GM21423 (cell line): ENCODE measurements around the gene FLNB.

ENCODE experiments used
- ATAC-seq: cut with Tn5 transposase; IDR thresholded peaks from one replicate; pipeline ENCODE4 v1.9.1; 2021; ENCODE audit warnings: mild to moderate bottlenecking, moderate library complexity; ENCODE audit not compliant: unreplicated experiment

The FLNB gene

GRCh38 chr3:58006661-58007060, 1.6 kb upstream of the FLNB start:
- ATAC-seq, result no peak

- ATAC-seq, result peak; percentile 24
Observed at GRCh38 chr3:58009026-58009748, 965 bp downstream of the FLNB start.

- ATAC-seq, result no peak
Observed at GRCh38 chr3:58009749-58010535, 1.7 kb downstream of the FLNB start.

GRCh38 chr3:58010562-58010961, 2.3 kb downstream of the FLNB start:
- ATAC-seq, result no peak

- ATAC-seq, result no peak
Observed at GRCh38 chr3:58011580-58011979, 3.4 kb downstream of the FLNB start.

- ATAC-seq, result no peak
Observed at GRCh38 chr3:58012302-58012701, 4.1 kb downstream of the FLNB start.

- no peak for ATAC-seq
Observed at GRCh38 chr3:58013099-58013498, 4.9 kb downstream of the FLNB start.

- ATAC-seq, result no peak
Observed at GRCh38 chr3:58013973-58014649, 5.9 kb downstream of the FLNB start.

- no peak for ATAC-seq
Observed at GRCh38 chr3:58015520-58015915, 7.3 kb downstream of the FLNB start.

- ATAC-seq, result no peak
Observed at GRCh38 chr3:58016710-58017109, 8.5 kb downstream of the FLNB start.

GRCh38 chr3:58018892-58019742, 10.9 kb downstream of the FLNB start:
- no peak for ATAC-seq

GRCh38 chr3:58020783-58021071, 12.5 kb downstream of the FLNB start:
- ATAC-seq, result no peak

GRCh38 chr3:58021072-58021959, 13.1 kb downstream of the FLNB start:
- ATAC-seq, result no peak

- no peak for ATAC-seq
Observed at GRCh38 chr3:58021962-58022361, 13.7 kb downstream of the FLNB start.

- no peak for ATAC-seq
Observed at GRCh38 chr3:58022490-58022889, 14.3 kb downstream of the FLNB start.

GRCh38 chr3:58023531-58023930, 15.3 kb downstream of the FLNB start:
- ATAC-seq, result no peak

GRCh38 chr3:58025406-58025805, 17.2 kb downstream of the FLNB start:
- no peak for ATAC-seq

GRCh38 chr3:58025837-58026569, 17.8 kb downstream of the FLNB start:
- no peak for ATAC-seq

- ATAC-seq, result no peak
Observed at GRCh38 chr3:58026598-58026997, 18.4 kb downstream of the FLNB start.
